ENCODE data around the gene NUFIP2. TPM values are rescaled to one million over a fixed set of nuclear protein-coding genes. Genes with fewer than 3 reads are reported as not detected.

Gene NUFIP2
- total and polyA plus RNA-seq, 10 of the 15 experiments (the other 5 are each of a cell fraction or from before 2014, with no cell fraction given), result 3.7 to 32.3 (median 14.5) TPM

- no peak for TF ChIP-seq SP1 (IDR thresholded peaks at IDR 0.05; ENCODE audit: low read depth, low read length)
- TF ChIP-seq NR2C2 (IDR thresholded peaks at IDR 0.05; ENCODE audit: borderline replicate concordance, control insufficient read depth, insufficient read length, low read depth), result no peak
- TF ChIP-seq, protein P1, sequence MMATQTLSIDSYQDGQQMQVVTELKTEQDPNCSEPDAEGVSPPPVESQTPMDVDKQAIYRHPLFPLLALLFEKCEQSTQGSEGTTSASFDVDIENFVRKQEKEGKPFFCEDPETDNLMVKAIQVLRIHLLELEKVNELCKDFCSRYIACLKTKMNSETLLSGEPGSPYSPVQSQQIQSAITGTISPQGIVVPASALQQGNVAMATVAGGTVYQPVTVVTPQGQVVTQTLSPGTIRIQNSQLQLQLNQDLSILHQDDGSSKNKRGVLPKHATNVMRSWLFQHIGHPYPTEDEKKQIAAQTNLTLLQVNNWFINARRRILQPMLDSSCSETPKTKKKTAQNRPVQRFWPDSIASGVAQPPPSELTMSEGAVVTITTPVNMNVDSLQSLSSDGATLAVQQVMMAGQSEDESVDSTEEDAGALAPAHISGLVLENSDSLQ (IDR thresholded peaks at IDR 0.05), result no peak
- TF ChIP-seq CBX3 (IDR thresholded peaks at IDR 0.05; ENCODE audit: borderline replicate concordance, low read depth), result no peak
- TF ChIP-seq SIX5 (IDR thresholded peaks at IDR 0.05; ENCODE audit: low read depth, low read length, severe bottlenecking), result no peak
- no peak for TF ChIP-seq ATF7 (IDR thresholded peaks at IDR 0.05; ENCODE audit: low read depth)
- TF ChIP-seq, protein P2, sequence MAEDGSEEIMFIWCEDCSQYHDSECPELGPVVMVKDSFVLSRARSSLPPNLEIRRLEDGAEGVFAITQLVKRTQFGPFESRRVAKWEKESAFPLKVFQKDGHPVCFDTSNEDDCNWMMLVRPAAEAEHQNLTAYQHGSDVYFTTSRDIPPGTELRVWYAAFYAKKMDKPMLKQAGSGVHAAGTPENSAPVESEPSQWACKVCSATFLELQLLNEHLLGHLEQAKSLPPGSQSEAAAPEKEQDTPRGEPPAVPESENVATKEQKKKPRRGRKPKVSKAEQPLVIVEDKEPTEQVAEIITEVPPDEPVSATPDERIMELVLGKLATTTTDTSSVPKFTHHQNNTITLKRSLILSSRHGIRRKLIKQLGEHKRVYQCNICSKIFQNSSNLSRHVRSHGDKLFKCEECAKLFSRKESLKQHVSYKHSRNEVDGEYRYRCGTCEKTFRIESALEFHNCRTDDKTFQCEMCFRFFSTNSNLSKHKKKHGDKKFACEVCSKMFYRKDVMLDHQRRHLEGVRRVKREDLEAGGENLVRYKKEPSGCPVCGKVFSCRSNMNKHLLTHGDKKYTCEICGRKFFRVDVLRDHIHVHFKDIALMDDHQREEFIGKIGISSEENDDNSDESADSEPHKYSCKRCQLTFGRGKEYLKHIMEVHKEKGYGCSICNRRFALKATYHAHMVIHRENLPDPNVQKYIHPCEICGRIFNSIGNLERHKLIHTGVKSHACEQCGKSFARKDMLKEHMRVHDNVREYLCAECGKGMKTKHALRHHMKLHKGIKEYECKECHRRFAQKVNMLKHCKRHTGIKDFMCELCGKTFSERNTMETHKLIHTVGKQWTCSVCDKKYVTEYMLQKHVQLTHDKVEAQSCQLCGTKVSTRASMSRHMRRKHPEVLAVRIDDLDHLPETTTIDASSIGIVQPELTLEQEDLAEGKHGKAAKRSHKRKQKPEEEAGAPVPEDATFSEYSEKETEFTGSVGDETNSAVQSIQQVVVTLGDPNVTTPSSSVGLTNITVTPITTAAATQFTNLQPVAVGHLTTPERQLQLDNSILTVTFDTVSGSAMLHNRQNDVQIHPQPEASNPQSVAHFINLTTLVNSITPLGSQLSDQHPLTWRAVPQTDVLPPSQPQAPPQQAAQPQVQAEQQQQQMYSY (CRISPR knock-in tag; IDR thresholded peaks at IDR 0.05), result no peak
- no peak for TF ChIP-seq E2F4 (IDR thresholded peaks at IDR 0.05; ENCODE audit: low read depth, low read length)
- TF ChIP-seq ZSCAN29 (IDR thresholded peaks at IDR 0.05), result no peak
- TF ChIP-seq JUNB (IDR thresholded peaks at IDR 0.05), result no peak
- no peak for TF ChIP-seq NFYB (IDR thresholded peaks at IDR 0.05; ENCODE audit: insufficient read depth, low read depth, low read length)
- no peak for TF ChIP-seq STAT1 (conservative IDR thresholded peaks at IDR 0.05)
These were observed 81.2 kb downstream of the NUFIP2 start (continued) for GRCh38 chr17:29212681-29213121.
